ENCODE results near the gene SLC6A12.

DNA sequence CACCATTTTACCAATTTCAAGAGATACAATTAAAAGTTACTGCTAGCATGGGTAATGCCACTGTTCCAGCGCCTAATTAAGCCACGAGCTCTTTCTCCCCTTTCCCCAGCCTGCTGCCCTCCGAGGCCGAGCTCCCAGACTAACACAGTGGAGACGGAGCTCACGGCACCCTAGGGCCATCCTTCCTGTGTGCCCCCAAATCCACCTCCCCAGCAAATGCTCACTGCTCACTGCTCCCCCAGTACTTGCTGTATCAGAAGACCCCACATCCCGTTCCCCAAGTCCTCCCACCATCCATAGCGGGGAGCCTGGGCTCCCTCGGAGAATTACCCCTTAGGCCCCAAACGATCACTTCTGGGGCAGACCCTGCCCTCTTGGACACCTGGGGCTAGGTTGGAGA lies 42.7 kb downstream of the SLC6A12 start:
- no peak for TF ChIP-seq CTCF (optimal IDR thresholded peaks at IDR 0.05 in 1 of 3, IDR thresholded peaks at IDR 0.05 in 1 of 3, conservative IDR thresholded peaks at IDR 0.05 in 1 of 3; ENCODE audit: extremely low read depth in 1 of 3, insufficient read depth in 2 of 3, low read length in 3 of 3)
- TF ChIP-seq EZH2 (IDR thresholded peaks at IDR 0.05; ENCODE audit: low read length), result no peak
